Mesendoderm (in vitro differentiated cells): ENCODE results near the gene SLCO2B1.

Source experiments
- DNase-seq: peaks from one replicate; pipeline ENCODE4 v3.0.0; 2013
- H2AK5ac ChIP-seq: 2 replicates; pipeline ENCODE4 v1.6.1; 2013; ENCODE audit warnings: low read length, inconsistent platforms
- H2BK120ac ChIP-seq: 2 replicates; pipeline ENCODE4 v1.6.1; 2013; ENCODE audit warnings: low read depth, mild to moderate bottlenecking, low read length, moderate library complexity, mixed read lengths
- H2BK15ac ChIP-seq: replicated peaks from 2 replicates; pipeline ENCODE4 v1.6.1; 2013; ENCODE audit warnings: low read depth, mild to moderate bottlenecking, moderate library complexity
- H2BK5ac ChIP-seq: 2 replicates; pipeline ENCODE4 v1.6.1; 2013; ENCODE audit warnings: low read length, inconsistent platforms
- H3K18ac ChIP-seq: 2 replicates; pipeline ENCODE4 v1.6.1; 2013; ENCODE audit warnings: mild to moderate bottlenecking, low read length, mixed read lengths
- H3K23ac ChIP-seq: one replicate; pipeline ENCODE4 v1.6.1; 2013; ENCODE audit warnings: low read length
- H3K27ac ChIP-seq: 2 replicates; pipeline ENCODE4 v1.5.1; 2013; ENCODE audit warnings: low read depth, mild to moderate bottlenecking, inconsistent platforms, low read length, moderate library complexity
- H3K27me3 ChIP-seq: 2 replicates; pipeline ENCODE4 v1.6.1; 2013; ENCODE audit warnings: low read length, control low read depth, mild to moderate bottlenecking, inconsistent platforms; ENCODE audit not compliant: insufficient read depth, poor library complexity
- H3K36me3 ChIP-seq: 2 replicates; pipeline ENCODE4 v1.6.1; 2013; ENCODE audit warnings: low read length, inconsistent platforms; ENCODE audit not compliant: control insufficient read depth, insufficient read depth
- H3K4ac ChIP-seq: one replicate; pipeline ENCODE4 v1.6.1; 2013; ENCODE audit warnings: low read depth, mild to moderate bottlenecking, low read length, moderate library complexity
- H3K4me1 ChIP-seq: 2 replicates; pipeline ENCODE4 v1.6.1; 2013; ENCODE audit warnings: low read depth, low read length, inconsistent platforms; ENCODE audit not compliant: control insufficient read depth
- H3K4me2 ChIP-seq: 2 replicates; pipeline ENCODE4 v1.6.1; 2013; ENCODE audit warnings: low read length
- H3K4me3 ChIP-seq: 2 replicates; pipeline ENCODE4 v1.5.1; 2013; ENCODE audit warnings: mild to moderate bottlenecking, low read length
- H3K56ac ChIP-seq: one replicate; pipeline ENCODE4 v1.6.1; 2013; ENCODE audit warnings: low read length
- H3K79me1 ChIP-seq: 2 replicates; pipeline ENCODE4 v1.6.1; 2013; ENCODE audit warnings: low read length, inconsistent platforms
- H3K79me2 ChIP-seq: 2 replicates; pipeline ENCODE4 v1.6.1; 2013; ENCODE audit warnings: mild to moderate bottlenecking, low read length; ENCODE audit not compliant: control insufficient read depth, insufficient read depth
- H3K9ac ChIP-seq: 2 replicates; pipeline ENCODE4 v1.6.1; 2013; ENCODE audit warnings: low read length, inconsistent platforms
- H4K5ac ChIP-seq: one replicate; pipeline ENCODE4 v1.6.1; 2013; ENCODE audit warnings: low read length
- H4K8ac ChIP-seq: one replicate; pipeline ENCODE4 v1.6.1; 2013; ENCODE audit warnings: low read depth, mild to moderate bottlenecking, control low read depth, low read length, moderate library complexity
- WGBS: extraction: QIAGEN DNeasy Blood & Tissue Kit; methylation state at CpG from one replicate; pipeline ENCODE4 v1.1.7; 2013; ENCODE audit warnings: low lambda C conversion rate, missing lambda C conversion rate; ENCODE audit not compliant: insufficient coverage; ENCODE audit errors: extremely low coverage; 5-methylcytosine and 5-hydroxymethylcytosine counted together

The SLCO2B1 gene

GRCh38 chr11:75160880-75161279 is 10.0 kb downstream of the SLCO2B1 start:
- DNase-seq, result no peak
- Histone ChIP-seq H3K27me3 (no peaks in the 10 kb centered on the region), H2AK5ac (no peak overlapping the region), H3K27ac (no peak overlapping the region), H3K79me2 (no peaks in the 10 kb centered on the region), H3K36me3 (no peaks in the 10 kb centered on the region), H3K56ac (no peak overlapping the region), H3K4ac (no peak overlapping the region), H2BK15ac (no peak overlapping the region), H3K79me1 (no peaks in the 10 kb centered on the region), H3K9ac (no peak overlapping the region), H3K4me2 (no peak overlapping the region), H3K4me1 (no peaks in the 10 kb centered on the region), H3K4me3 (no peak overlapping the region), H2BK120ac (no peak overlapping the region), H3K23ac (no peak overlapping the region), H3K18ac (no peak overlapping the region), H2BK5ac (no peak overlapping the region), H4K8ac (no peak overlapping the region), H4K5ac (no peak overlapping the region)
- WGBS, result no CpG with 5 or more reads among the region's 1 CpG

GRCh38 chr11:75161506-75162095 is 10.7 kb downstream of the SLCO2B1 start:
- H3K27ac ChIP-seq, result no peak overlapping the region
- H3K36me3 ChIP-seq, result no peaks in the 10 kb centered on the region
- no peak overlapping the region for H3K23ac ChIP-seq
- H3K27me3 ChIP-seq, result no peaks in the 10 kb centered on the region
- H3K4me1 ChIP-seq, result no peaks in the 10 kb centered on the region
- no peak overlapping the region for H2BK5ac ChIP-seq
- no peak overlapping the region for H2BK120ac ChIP-seq
- no peak overlapping the region for H2AK5ac ChIP-seq
- no peak overlapping the region for H4K5ac ChIP-seq
- H4K8ac ChIP-seq, result no peak overlapping the region
- H3K4me2 ChIP-seq, result no peak overlapping the region
- H3K4ac ChIP-seq, result no peak overlapping the region
- no peak overlapping the region for H2BK15ac ChIP-seq
- no peaks in the 10 kb centered on the region for H3K79me2 ChIP-seq
- H3K18ac ChIP-seq, result no peak overlapping the region
- no peak overlapping the region for H3K56ac ChIP-seq
- no peak overlapping the region for H3K4me3 ChIP-seq
- WGBS, result no CpG with 5 or more reads among the region's 5 CpGs
- H3K9ac ChIP-seq, result no peak overlapping the region
- peak; percentile 38 for DNase-seq
- no peaks in the 10 kb centered on the region for H3K79me1 ChIP-seq

DNA sequence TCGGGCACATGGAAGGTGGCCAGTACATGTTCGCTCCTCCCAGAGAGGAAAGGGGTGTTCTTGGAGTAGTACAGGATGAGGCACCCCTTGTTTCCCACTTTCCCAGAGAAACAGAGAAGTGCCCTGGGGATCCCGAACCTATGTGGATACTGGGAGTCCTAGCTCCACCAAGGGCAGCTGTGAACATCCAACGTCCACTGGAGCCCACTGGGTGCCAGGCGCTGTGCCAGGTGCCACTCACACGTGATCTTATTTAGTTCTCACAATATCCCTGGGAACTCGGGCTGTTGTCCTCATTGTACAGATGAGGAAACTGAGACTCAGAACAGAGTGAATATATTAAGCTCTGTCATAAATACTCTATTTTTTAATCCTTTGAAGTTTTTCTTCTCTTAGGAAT is 12.0 kb downstream of the SLCO2B1 start:
- Histone ChIP-seq H4K5ac (no peak overlapping the region), H3K4ac (no peak overlapping the region), H3K79me2 (no peaks in the 10 kb centered on the region), H3K23ac (no peak overlapping the region), H3K79me1 (no peaks in the 10 kb centered on the region), H2BK120ac (no peak overlapping the region), H2BK15ac (no peak overlapping the region), H2BK5ac (no peak overlapping the region), H3K4me3 (no peak overlapping the region), H3K9ac (no peak overlapping the region), H3K4me2 (no peak overlapping the region), H3K18ac (no peak overlapping the region), H4K8ac (no peak overlapping the region), H3K36me3 (no peaks in the 10 kb centered on the region), H2AK5ac (no peak overlapping the region), H3K4me1 (no peaks in the 10 kb centered on the region), H3K27me3 (no peaks in the 10 kb centered on the region), H3K27ac (no peak overlapping the region), H3K56ac (no peak overlapping the region)
- WGBS, result no CpG with 5 or more reads among the region's 7 CpGs
- no peak for DNase-seq

DNA sequence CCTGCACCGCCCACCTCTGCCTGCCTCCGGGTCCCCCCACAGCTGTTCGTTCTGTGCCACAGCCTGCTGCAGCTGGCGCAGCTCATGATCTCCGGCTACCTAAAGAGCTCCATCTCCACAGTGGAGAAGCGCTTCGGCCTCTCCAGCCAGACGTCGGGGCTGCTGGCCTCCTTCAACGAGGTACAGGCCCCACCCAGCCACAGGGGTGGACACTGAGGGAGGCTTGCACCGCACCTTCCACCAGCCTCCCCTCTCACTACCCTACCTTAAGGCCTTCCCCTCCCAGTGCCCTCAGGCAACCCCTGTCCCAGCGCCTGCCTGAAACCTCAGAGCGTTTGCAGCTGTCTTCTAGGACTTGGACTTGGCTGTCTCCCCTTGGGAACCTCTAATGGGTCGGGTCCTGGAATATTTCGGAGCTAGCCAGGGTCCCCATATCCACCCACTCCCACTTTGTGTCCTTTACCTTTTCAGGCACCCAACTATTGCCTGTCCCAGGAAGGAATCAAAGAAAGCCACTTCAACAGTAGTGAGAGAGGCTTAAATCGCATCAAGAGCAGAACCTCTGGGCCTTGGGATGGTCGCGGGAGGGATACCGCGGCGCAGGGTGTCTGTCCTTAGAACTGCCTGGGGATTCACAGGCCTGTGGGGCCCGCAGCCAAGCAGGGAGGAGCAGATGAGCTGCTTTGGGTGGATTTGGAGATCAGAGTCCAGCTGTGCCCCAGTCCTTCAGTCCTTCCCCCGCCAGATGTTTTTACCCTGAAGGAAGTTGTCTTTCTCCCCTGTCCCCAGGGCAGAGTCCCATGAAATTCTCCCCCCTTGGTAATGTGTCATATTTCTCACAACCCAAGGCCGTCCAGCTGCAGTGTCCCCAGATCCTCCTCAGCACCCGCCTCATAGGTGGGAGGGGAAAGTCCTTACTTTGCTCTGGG is 13.3 kb downstream of the SLCO2B1 start:
- H2AK5ac ChIP-seq, result no peak overlapping the region
- no CpG with 5 or more reads among the region's 25 CpGs for WGBS
- no peak for DNase-seq

DNA sequence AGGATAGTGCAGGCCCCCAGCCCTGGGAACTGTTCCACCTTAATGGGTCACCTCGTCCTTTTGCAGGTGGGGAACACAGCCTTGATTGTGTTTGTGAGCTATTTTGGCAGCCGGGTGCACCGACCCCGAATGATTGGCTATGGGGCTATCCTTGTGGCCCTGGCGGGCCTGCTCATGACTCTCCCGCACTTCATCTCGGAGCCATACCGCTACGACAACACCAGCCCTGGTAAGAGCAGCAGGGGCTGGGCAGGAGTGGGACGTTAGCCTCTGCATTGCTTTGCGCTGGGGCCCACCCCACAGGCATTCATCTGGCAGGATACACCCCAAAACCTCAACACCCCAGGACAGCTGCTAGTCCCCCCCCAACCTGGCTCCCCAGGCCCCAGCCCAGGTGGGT is 14.8 kb downstream of the SLCO2B1 start:
- Histone ChIP-seq H4K8ac (no peak overlapping the region), H3K56ac (no peak overlapping the region), H2BK120ac (no peak overlapping the region), H3K27me3 (no peaks in the 10 kb centered on the region), H4K5ac (no peak overlapping the region), H3K9ac (no peak overlapping the region), H3K23ac (no peak overlapping the region), H3K4me2 (no peak overlapping the region), H3K4me3 (no peak overlapping the region), H3K36me3 (no peaks in the 10 kb centered on the region), H2BK5ac (no peak overlapping the region), H2AK5ac (no peak overlapping the region), H3K4ac (no peak overlapping the region), H3K4me1 (no peaks in the 10 kb centered on the region), H3K79me1 (no peaks in the 10 kb centered on the region), H2BK15ac (no peak overlapping the region), H3K79me2 (no peaks in the 10 kb centered on the region), H3K27ac (no peak overlapping the region), H3K18ac (no peak overlapping the region)
- DNase-seq, result no peak
- WGBS, result no CpG with 5 or more reads among the region's 11 CpGs

More for the DNA sequence above, 13.3 kb downstream of the SLCO2B1 start:
- Histone ChIP-seq H3K36me3 (no peaks in the 10 kb centered on the region), H3K9ac (no peak overlapping the region), H3K27ac (no peak overlapping the region), H2BK15ac (no peak overlapping the region), H4K8ac (no peak overlapping the region), H3K4me3 (no peak overlapping the region), H3K18ac (no peak overlapping the region), H4K5ac (no peak overlapping the region), H3K79me1 (no peaks in the 10 kb centered on the region), H2BK120ac (no peak overlapping the region), H3K56ac (no peak overlapping the region), H3K23ac (peak overlapping the region; percentile 89), H2BK5ac (no peak overlapping the region), H3K4me2 (no peak overlapping the region), H3K4ac (no peak overlapping the region), H3K4me1 (no peaks in the 10 kb centered on the region), H3K79me2 (no peaks in the 10 kb centered on the region), H3K27me3 (no peaks in the 10 kb centered on the region)
